NB4 (cell line): ENCODE data around the gene CORO2A.

Experiments
- DNase-seq: peaks from one replicate; pipeline ENCODE4 v3.0.0; 2010; ENCODE audit warnings: low read depth
- H3K4me3 ChIP-seq: one replicate; pipeline ENCODE4 v1.5.1; 2011; ENCODE audit warnings: mild to moderate bottlenecking, low read depth, low read length, moderate library complexity
- MYC ChIP-seq: IDR thresholded peaks from 2 replicates; pipeline ENCODE4 v1.6.1; 2011; ENCODE audit warnings: low read depth, low read length
- POLR2A ChIP-seq: IDR thresholded peaks from 2 replicates; pipeline ENCODE4 v1.6.1; 2011; ENCODE audit warnings: mild to moderate bottlenecking; ENCODE audit not compliant: insufficient read length; ENCODE audit errors: extremely low read depth
- TF ChIP-seq, protein P1 (sequence below): IDR thresholded peaks from one replicate; pipeline ENCODE4 v1.5.1; 2012; ENCODE audit warnings: low read depth, low read length
- TF ChIP-seq, protein P2 (sequence below): IDR thresholded peaks from 2 replicates; pipeline ENCODE4 v1.6.1; 2011; ENCODE audit warnings: low read depth, low read length

CORO2A gene

DNA sequence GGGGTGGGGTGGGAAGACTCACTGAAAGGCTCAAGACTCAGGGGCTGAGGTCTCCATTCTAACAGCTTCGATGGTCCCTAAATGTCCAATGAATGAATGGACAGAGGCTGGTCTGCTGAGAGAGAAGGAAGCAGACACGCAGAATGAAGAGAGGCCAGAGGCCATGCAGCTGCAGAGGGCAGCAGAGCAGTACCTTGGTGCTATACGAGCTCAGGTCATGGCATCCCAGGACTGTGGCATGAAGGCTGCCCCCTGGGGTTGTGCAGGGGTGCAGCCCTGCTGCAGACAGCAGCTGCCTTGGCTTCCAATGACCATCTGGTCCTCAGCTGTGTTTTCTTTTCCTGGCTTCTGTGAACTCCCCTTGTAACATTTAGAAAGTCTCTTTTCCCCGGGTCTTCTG lies 15.2 kb upstream of the CORO2A start:
- TF ChIP-seq MYC = no peak
- TF ChIP-seq, protein P1, sequence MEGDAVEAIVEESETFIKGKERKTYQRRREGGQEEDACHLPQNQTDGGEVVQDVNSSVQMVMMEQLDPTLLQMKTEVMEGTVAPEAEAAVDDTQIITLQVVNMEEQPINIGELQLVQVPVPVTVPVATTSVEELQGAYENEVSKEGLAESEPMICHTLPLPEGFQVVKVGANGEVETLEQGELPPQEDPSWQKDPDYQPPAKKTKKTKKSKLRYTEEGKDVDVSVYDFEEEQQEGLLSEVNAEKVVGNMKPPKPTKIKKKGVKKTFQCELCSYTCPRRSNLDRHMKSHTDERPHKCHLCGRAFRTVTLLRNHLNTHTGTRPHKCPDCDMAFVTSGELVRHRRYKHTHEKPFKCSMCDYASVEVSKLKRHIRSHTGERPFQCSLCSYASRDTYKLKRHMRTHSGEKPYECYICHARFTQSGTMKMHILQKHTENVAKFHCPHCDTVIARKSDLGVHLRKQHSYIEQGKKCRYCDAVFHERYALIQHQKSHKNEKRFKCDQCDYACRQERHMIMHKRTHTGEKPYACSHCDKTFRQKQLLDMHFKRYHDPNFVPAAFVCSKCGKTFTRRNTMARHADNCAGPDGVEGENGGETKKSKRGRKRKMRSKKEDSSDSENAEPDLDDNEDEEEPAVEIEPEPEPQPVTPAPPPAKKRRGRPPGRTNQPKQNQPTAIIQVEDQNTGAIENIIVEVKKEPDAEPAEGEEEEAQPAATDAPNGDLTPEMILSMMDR = no peak
- TF ChIP-seq, protein P2, sequence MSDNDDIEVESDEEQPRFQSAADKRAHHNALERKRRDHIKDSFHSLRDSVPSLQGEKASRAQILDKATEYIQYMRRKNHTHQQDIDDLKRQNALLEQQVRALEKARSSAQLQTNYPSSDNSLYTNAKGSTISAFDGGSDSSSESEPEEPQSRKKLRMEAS = no peak
- TF ChIP-seq POLR2A = no peak
- no peak for DNase-seq

GRCh38 chr9:98206754-98207153 lies 14.3 kb upstream of the CORO2A start:
- no peak for DNase-seq
- TF ChIP-seq, protein P2 = no peak
- TF ChIP-seq POLR2A = no peak
- TF ChIP-seq, protein P1 = no peak
- TF ChIP-seq MYC = no peak
- no peak overlapping the region for H3K4me3 ChIP-seq

More for the DNA sequence above, 15.2 kb upstream of the CORO2A start:
- H3K4me3 ChIP-seq = no peak overlapping the region

- no peak overlapping the region for H3K4me3 ChIP-seq
- DNase-seq = no peak
- TF ChIP-seq, protein P2 = no peak
- TF ChIP-seq MYC = no peak
- TF ChIP-seq, protein P1 = no peak
- no peak for TF ChIP-seq POLR2A
These were observed 12.3 kb upstream of the CORO2A start for GRCh38 chr9:98204692-98205091.

DNA sequence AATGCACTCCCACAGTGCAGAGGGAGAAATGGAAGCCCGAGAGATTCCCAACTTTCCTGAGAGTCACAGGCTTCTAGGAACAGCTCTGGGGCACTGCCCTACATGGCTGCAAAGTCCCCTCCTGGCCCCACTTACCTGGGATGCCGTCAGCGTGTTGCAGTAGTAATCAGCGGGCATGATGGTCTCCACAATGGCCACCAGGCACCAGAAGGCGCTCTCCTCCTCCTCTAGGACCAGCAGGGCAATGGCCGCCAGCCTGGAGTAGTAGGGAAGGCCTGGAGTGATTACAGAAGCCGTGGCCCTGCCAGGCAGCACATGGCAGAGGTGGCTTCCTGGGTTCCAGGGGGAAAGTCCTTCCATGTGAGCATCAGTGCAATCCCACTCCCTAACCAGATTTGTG lies 10.7 kb upstream of the CORO2A start:
- DNase-seq = no peak
- H3K4me3 ChIP-seq = no peak overlapping the region
- no peak for TF ChIP-seq MYC
- TF ChIP-seq, protein P2 = no peak
- TF ChIP-seq, protein P1 = no peak

DNA sequence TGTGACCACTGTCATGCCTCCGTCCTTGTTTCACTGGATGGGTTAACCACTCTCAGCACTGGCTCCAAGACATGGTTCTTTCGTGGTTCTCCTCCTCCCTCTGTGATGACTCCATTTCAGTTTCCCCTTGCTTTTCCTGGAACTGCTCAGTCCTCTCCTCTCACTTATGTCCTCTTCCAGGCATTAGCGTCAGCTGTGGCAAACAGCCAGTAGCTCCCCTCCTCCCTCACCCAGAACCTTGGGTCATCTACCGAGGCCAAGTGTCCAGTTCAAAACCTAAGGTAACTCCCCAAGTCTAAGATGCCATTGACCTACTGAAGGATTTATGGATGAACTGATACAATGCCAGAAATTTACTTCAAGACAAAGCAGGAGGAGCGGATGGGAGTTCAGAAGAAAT lies 9.8 kb upstream of the CORO2A start:
- H3K4me3 ChIP-seq = no peak overlapping the region
- DNase-seq = no peak
- TF ChIP-seq MYC = no peak
- TF ChIP-seq POLR2A = no peak

- no peak overlapping the region for H3K4me3 ChIP-seq
- TF ChIP-seq, protein P1 = no peak
- TF ChIP-seq MYC (no peak), POLR2A (no peak)
- TF ChIP-seq, protein P2 = no peak
- no peak for DNase-seq
These were observed 9.3 kb upstream of the CORO2A start for GRCh38 chr9:98201749-98202148.
